AG10803 (cell line): Measurements from ENCODE around the gene C3orf49.

ENCODE experiments used
- DNase-seq: peaks from one replicate; pipeline ENCODE4 v3.0.0; 2010; ENCODE audit warnings: low read depth
- H3K4me3 ChIP-seq: 2 replicates; pipeline ENCODE4 v1.5.1; 2011; ENCODE audit warnings: mild to moderate bottlenecking, low read length, control low read depth
- CTCF ChIP-seq: conservative IDR thresholded peaks from 2 replicates; pipeline ENCODE4 v1.5.1; 2011; ENCODE audit warnings: mild to moderate bottlenecking, low read length, control low read depth, inconsistent platforms

C3orf49 gene

DNA sequence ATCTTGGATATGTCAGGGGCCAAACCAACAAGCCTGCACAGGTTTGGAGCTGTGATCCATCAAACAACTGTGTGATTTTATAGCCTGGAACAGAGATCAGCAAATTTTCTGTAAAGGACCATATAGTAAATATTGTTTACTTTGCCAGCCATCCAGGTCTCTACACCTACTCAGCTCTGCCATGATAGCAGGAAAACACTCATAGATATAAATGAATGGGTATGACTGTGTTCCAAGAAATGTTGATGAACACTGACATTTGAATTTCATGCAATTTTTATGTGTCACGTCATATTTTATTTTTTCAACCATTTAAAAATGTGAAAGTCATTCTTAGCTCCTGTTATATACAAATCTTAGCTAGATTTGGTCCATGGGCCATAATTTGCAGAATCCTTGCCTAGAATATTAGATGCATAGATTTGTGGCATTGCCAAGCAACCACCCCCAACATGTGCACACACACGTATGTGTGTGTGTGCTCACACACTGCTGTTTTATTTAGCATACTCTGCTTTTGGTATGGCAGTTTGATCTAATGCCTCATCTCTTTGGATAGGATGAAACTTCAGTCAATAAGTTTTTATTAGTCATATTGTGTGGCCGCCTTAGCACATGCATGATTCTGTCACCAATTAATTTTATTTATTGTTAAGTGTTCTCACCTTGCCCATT lies 51.0 kb downstream of the C3orf49 start:
- no peak for DNase-seq
- no peak overlapping the region for H3K4me3 ChIP-seq
- no peak for TF ChIP-seq CTCF

DNA sequence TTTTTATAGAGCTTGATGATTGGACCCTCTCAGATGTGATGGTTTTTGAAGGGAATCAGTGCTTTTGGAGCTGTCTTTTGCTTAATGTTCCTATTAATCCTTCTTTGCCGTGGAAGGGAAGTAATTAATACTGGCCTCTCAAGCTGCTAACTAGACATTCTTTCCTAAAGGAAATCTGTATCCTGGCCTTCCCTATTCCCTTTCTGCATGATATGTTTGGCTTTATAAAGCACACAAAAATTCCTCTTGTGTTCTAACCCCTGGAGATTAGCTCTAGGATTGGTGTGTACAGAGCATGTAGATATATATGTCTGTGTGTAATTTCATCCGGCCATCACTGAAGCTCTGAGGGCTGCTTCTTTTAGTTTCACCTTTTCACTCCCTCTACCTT lies 51.5 kb downstream of the C3orf49 start:
- no peak for DNase-seq

GRCh38 chr3:63872135-63872924 lies 53.2 kb downstream of the C3orf49 start:
- H3K4me3 ChIP-seq: no peak overlapping the region
- peak; percentile 76 for DNase-seq
- TF ChIP-seq CTCF: no peak

More for the DNA sequence above, 51.5 kb downstream of the C3orf49 start:
- no peak overlapping the region for H3K4me3 ChIP-seq
- TF ChIP-seq CTCF: no peak

- no peak for TF ChIP-seq CTCF
- H3K4me3 ChIP-seq: no peak overlapping the region
- DNase-seq: no peak
Measured at GRCh38 chr3:63874769-63875168, 55.7 kb downstream of the C3orf49 start.

DNA sequence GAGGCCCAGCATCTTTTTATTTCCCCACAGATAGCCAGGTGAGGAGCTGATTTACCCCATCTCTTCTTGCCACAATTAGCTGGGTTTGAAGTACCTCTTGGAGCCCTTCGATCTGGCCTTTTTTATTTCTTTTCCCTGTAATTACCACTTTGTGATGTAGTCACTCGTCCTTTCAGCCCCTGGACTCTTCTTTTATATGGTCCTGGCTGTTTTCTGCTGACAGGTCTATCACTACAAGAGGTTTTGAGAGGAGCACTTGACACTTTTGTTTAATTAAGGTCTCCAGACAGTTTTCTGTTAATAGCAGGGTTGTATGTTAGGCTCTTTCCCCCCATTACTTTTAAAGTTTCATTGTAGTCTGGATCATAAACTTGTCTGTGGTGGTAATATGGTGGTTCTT lies 56.4 kb downstream of the C3orf49 start:
- DNase-seq: no peak
- no peak for TF ChIP-seq CTCF
- no peak overlapping the region for H3K4me3 ChIP-seq

- TF ChIP-seq CTCF: no peak
- H3K4me3 ChIP-seq: no peak overlapping the region
- DNase-seq: no peak
Measured at GRCh38 chr3:63876260-63876659, 57.2 kb downstream of the C3orf49 start.
